ENCODE results near the gene HSFX4.

DNA sequence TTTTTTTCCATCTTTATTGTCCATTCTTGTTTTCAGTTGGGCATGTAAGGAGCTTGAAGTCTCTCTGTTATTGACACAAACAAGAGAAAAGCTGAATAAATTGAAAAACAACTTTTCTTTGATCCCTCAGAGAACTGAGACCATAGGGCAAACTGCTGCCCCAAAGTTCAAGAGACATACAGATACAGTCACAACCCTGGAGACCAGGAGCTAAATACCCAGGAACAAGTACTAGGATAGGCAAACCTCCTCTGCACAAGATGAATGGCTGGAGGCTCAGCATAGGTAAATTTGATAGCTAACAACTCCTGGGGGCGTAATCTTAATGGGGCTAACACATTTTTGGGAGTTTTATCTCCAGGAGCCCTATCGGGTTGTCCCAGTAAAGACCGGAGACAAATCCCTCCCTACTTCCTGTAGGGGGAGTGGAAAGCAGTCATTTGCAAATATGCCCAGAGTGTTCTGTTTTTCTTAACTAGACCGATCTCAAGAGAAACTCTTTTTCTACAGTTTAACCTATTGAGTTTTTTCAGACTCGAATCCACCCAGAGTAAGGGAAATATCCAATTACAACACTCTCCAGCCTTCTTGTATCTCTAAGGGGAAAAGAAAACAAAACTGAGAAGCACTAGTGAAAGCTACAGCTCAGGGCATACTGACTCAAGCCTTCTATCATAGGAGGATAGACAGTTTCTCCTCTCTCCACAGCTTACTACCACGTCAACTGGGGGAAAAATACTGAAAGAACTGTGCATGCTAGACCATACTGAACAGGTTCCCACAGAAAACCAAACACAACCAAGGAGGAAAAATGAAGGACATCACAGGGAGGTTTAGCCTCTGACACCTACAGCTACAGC, 25.3 kb upstream of the HSFX4 start:
- TF ChIP-seq, protein P1, sequence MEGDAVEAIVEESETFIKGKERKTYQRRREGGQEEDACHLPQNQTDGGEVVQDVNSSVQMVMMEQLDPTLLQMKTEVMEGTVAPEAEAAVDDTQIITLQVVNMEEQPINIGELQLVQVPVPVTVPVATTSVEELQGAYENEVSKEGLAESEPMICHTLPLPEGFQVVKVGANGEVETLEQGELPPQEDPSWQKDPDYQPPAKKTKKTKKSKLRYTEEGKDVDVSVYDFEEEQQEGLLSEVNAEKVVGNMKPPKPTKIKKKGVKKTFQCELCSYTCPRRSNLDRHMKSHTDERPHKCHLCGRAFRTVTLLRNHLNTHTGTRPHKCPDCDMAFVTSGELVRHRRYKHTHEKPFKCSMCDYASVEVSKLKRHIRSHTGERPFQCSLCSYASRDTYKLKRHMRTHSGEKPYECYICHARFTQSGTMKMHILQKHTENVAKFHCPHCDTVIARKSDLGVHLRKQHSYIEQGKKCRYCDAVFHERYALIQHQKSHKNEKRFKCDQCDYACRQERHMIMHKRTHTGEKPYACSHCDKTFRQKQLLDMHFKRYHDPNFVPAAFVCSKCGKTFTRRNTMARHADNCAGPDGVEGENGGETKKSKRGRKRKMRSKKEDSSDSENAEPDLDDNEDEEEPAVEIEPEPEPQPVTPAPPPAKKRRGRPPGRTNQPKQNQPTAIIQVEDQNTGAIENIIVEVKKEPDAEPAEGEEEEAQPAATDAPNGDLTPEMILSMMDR (IDR thresholded peaks at IDR 0.05; ENCODE audit: low read length), result no peak
- no peak for TF ChIP-seq EZH2 (IDR thresholded peaks at IDR 0.05; ENCODE audit: borderline replicate concordance, low read length)

All from OCI-LY1 (cell line).